ENCODE data around the gene EXOC6B. TPM values are rescaled to one million over a fixed set of nuclear protein-coding genes. Genes with fewer than 3 reads are reported as not detected.

The EXOC6B gene
- total and polyA plus RNA-seq, 10 of the 15 experiments (the other 5 are each of a cell fraction or from before 2014, with no cell fraction given), result 0.23 to 2.2 (median 1.2) TPM

GRCh38 chr2:72627083-72627482, 198.8 kb downstream of the EXOC6B start:
- H3K4me1 ChIP-seq (ENCODE audit: control insufficient read depth, insufficient read depth, low read length), result no peaks in the 10 kb centered on the region
- no peaks in the 10 kb centered on the region for H3K79me2 ChIP-seq (ENCODE audit: control insufficient read depth, insufficient read depth, low read length)
- ATAC-seq (no peak), FAIRE-seq (no peak), DNase-seq (ENCODE audit: low read depth, low spot score) (no peak)
- ChIA-PET SMC1A (ENCODE audit: uncharacterized antibody, unreplicated experiment) (no interaction called here), POLR2A (no interaction called here), RAD21 (ENCODE audit: unreplicated experiment) (no interaction called here), CTCF (no interaction called here)
- H4K20me1 ChIP-seq (ENCODE audit: control insufficient read depth, insufficient read depth), result no peaks in the 10 kb centered on the region
- no peak overlapping the region for H3K4me3 ChIP-seq
- 46% methylated on average over 1 of the region's 1 CpG for WGBS (ENCODE audit: insufficient coverage, insufficient replicate concordance, low lambda C conversion rate, missing lambda C conversion rate)
- intact Hi-C loops (cut with micrococcal nuclease; ENCODE audit: unreplicated experiment) (no loop called here), in situ Hi-C loops (cut with MboI) (no loop called here)
- no peaks in the 10 kb centered on the region for H3K36me3 ChIP-seq (ENCODE audit: control insufficient read depth in 2 of 2, insufficient read depth in 2 of 2, low read length in 1 of 2)
- no peak overlapping the region for H3K27ac ChIP-seq (ENCODE audit: control insufficient read depth, insufficient read depth)
- H3K27me3 ChIP-seq (replicated peaks in 1 of 2; ENCODE audit: control insufficient read depth in 2 of 2, insufficient read depth in 2 of 2, low read length in 1 of 2), result no peaks in the 10 kb centered on the region
- no peak overlapping the region for H3K9ac ChIP-seq (ENCODE audit: control insufficient read depth, insufficient read depth, low read length)
- TF ChIP-seq CREM (IDR thresholded peaks at IDR 0.05; ENCODE audit: low read depth) (no peak), MEF2A (IDR thresholded peaks at IDR 0.05; ENCODE audit: insufficient read depth, low read depth, low read length) (no peak), HDAC6 (IDR thresholded peaks at IDR 0.05; ENCODE audit: unreplicated experiment) (no peak), NFIC (IDR thresholded peaks at IDR 0.05; ENCODE audit: low read depth, low read length) (no peak), EZH2 (IDR thresholded peaks at IDR 0.05; ENCODE audit: borderline replicate concordance, control insufficient read depth, low read depth, low read length) (no peak)
- H2AFZ ChIP-seq (ENCODE audit: control insufficient read depth, low read depth, low read length), result no peak overlapping the region
- no peak overlapping the region for H3K4me2 ChIP-seq (ENCODE audit: control insufficient read depth, insufficient read depth)
- BruUV-seq (replicated peaks), result no TSS peak
- no peaks in the 10 kb centered on the region for H3K9me3 ChIP-seq (replicated peaks; ENCODE audit: control insufficient read depth, insufficient read depth, low read length)

DNA sequence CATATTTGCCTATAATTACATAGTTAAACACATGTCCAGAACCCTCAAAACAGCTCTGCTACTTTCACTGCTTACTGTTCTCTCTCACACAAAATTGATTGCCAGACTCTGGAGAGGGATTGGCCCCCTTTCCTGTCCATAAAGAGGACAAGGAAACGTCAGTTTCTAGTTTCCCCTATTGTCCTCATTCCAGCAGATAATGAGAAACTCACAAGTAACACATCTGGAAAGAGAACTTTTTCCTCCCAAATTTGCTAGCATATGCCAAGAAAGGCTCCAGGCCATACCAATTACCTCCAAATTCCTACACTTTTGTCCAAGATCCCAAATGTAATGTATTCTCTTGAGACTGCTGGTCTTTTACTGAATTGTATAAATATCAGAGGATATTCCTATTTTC, 200.5 kb downstream of the EXOC6B start:
- ChIA-PET SMC1A (ENCODE audit: uncharacterized antibody, unreplicated experiment) (no interaction called here), CTCF (no interaction called here), RAD21 (ENCODE audit: unreplicated experiment) (no interaction called here), POLR2A (no interaction called here)
- Histone ChIP-seq H3K79me2 (ENCODE audit: control insufficient read depth, insufficient read depth, low read length) (no peaks in the 10 kb centered on the region), H3K27ac (ENCODE audit: control insufficient read depth, insufficient read depth) (no peak overlapping the region), H3K4me3 (no peak overlapping the region), H3K4me2 (ENCODE audit: control insufficient read depth, insufficient read depth) (no peak overlapping the region), H3K36me3 (ENCODE audit: control insufficient read depth in 2 of 2, insufficient read depth in 2 of 2, low read length in 1 of 2) (no peaks in the 10 kb centered on the region), H3K27me3 (replicated peaks in 1 of 2; ENCODE audit: control insufficient read depth in 2 of 2, insufficient read depth in 2 of 2, low read length in 1 of 2) (no peaks in the 10 kb centered on the region), H3K9me3 (replicated peaks; ENCODE audit: control insufficient read depth, insufficient read depth, low read length) (no peaks in the 10 kb centered on the region), H4K20me1 (ENCODE audit: control insufficient read depth, insufficient read depth) (no peaks in the 10 kb centered on the region), H3K9ac (ENCODE audit: control insufficient read depth, insufficient read depth, low read length) (no peak overlapping the region), H3K4me1 (ENCODE audit: control insufficient read depth, insufficient read depth, low read length) (no peaks in the 10 kb centered on the region), H2AFZ (ENCODE audit: control insufficient read depth, low read depth, low read length) (no peak overlapping the region)
- DNase-seq (ENCODE audit: low read depth, low spot score) (no peak), FAIRE-seq (no peak), ATAC-seq (no peak)
- WGBS (ENCODE audit: insufficient coverage, insufficient replicate concordance, low lambda C conversion rate, missing lambda C conversion rate), result 13% methylated on average over 1 of the region's 1 CpG
- in situ Hi-C loops (cut with MboI) (no loop called here), intact Hi-C loops (cut with micrococcal nuclease; ENCODE audit: unreplicated experiment) (no loop called here)
- BruUV-seq (replicated peaks), result no TSS peak
- no peak for TF ChIP-seq E2F4 (IDR thresholded peaks at IDR 0.05; ENCODE audit: low read depth, low read length)

All from GM12878 (cell line).